HEK293 (cell line): ENCODE measurements around the gene B4GALNT4.

Source experiments
- CTCF ChIA-PET: fragments of 350-600 bp; formaldehyde crosslinking; extraction: SDS; loops from one replicate; lab custom pipeline; 2021; ENCODE audit warnings: antibody characterized with exemption; lab: Yijun Ruan, JAX
- POLR2A ChIA-PET: fragments of 300-600 bp; formaldehyde crosslinking; extraction: SDS; loops from one replicate; lab custom pipeline; 2020; ENCODE audit warnings: antibody characterized with exemption, inconsistent platforms; lab: Yijun Ruan, JAX
- H3K27ac ChIP-seq: fragments of 200-500 bp; sonication (Bioruptor generic); 2 replicates; pipeline ENCODE4 v1.5.1; 2014; ENCODE audit warnings: low read depth, low read length, control low read depth, inconsistent platforms; ENCODE audit errors: extremely low read depth
- H3K36me3 ChIP-seq, 2 experiments: fragments of 200-500 bp in 1 of 2; sonication (Bioruptor generic) in 1 of 2; 1 replicate in 1 of 2; 2 replicates in 1 of 2; pipeline ENCODE4 v1.5.1; 2014 to 2017; ENCODE audit warnings: inconsistent platforms in 2 of 2, low read length in 2 of 2; ENCODE audit not compliant: control insufficient read depth in 2 of 2, insufficient read depth in 1 of 2
- H3K4me1 ChIP-seq: fragments of 200-500 bp; sonication (Bioruptor generic); 2 replicates; pipeline ENCODE4 v1.5.1; 2014; ENCODE audit warnings: mild to moderate bottlenecking, low read length, inconsistent platforms; ENCODE audit not compliant: control insufficient read depth, insufficient read depth
- H3K4me3 ChIP-seq: 2 replicates; pipeline ENCODE4 v1.5.1; 2011; ENCODE audit warnings: low read depth, mild to moderate bottlenecking, control low read depth, low read length, moderate library complexity
- H3K9me3 ChIP-seq: fragments of 200-500 bp; sonication (Bioruptor generic); 2 replicates; pipeline ENCODE4 v1.5.1; 2014; ENCODE audit warnings: low read depth, low read length, inconsistent platforms; ENCODE audit not compliant: control insufficient read depth, insufficient read depth
- GLIS1 ChIP-seq: fragments of 450-650 bp; formaldehyde crosslinking; IDR thresholded peaks from 2 replicates; pipeline ENCODE4 v1.5.1; 2016; ENCODE audit warnings: missing biosample characterization, missing genetic modification characterization
- MEIS1 ChIP-seq: sonication (generic); formaldehyde crosslinking; IDR thresholded peaks from 2 replicates; pipeline ENCODE4 v1.8.1; 2022; ENCODE audit warnings: missing genetic modification reagents, mild to moderate bottlenecking, borderline replicate concordance
- PATZ1 ChIP-seq: fragments of 450-650 bp; formaldehyde crosslinking; IDR thresholded peaks from 2 replicates; pipeline ENCODE4 v1.5.1; 2016; ENCODE audit warnings: missing biosample characterization, missing genetic modification characterization
- PRDM6 ChIP-seq: fragments of 450-650 bp; formaldehyde crosslinking; IDR thresholded peaks from 2 replicates; pipeline ENCODE4 v1.5.1; 2017; ENCODE audit warnings: missing biosample characterization, missing genetic modification characterization
- RBAK ChIP-seq: fragments of 450-650 bp; formaldehyde crosslinking; IDR thresholded peaks from 2 replicates; pipeline ENCODE4 v1.5.1; 2016; ENCODE audit warnings: missing biosample characterization, missing genetic modification characterization
- SP7 ChIP-seq: fragments of 450-650 bp; formaldehyde crosslinking; IDR thresholded peaks from 2 replicates; pipeline ENCODE4 v1.5.1; 2016; ENCODE audit warnings: missing biosample characterization, missing genetic modification characterization
- ZBTB11 ChIP-seq: fragments of 450-650 bp; formaldehyde crosslinking; conservative IDR thresholded peaks from 2 replicates; pipeline ENCODE4 v1.5.1; 2016; ENCODE audit warnings: low read depth, missing biosample characterization, missing genetic modification characterization
- ZBTB8A ChIP-seq: fragments of 450-650 bp; formaldehyde crosslinking; IDR thresholded peaks from 2 replicates; pipeline ENCODE4 v1.5.1; 2016; ENCODE audit warnings: missing biosample characterization, missing genetic modification characterization
- ZIC2 ChIP-seq: fragments of 450-650 bp; formaldehyde crosslinking; IDR thresholded peaks from 2 replicates; pipeline ENCODE4 v1.5.1; 2016; ENCODE audit warnings: missing biosample characterization, missing genetic modification characterization
- ZNF10 ChIP-seq: fragments of 450-650 bp; formaldehyde crosslinking; IDR thresholded peaks from 2 replicates; pipeline ENCODE4 v1.5.1; 2017; ENCODE audit warnings: missing biosample characterization, missing genetic modification characterization
- ZNF140 ChIP-seq: fragments of 450-650 bp; formaldehyde crosslinking; IDR thresholded peaks from 2 replicates; pipeline ENCODE4 v1.5.1; 2016; ENCODE audit warnings: missing biosample characterization, missing genetic modification characterization
- ZNF19 ChIP-seq: fragments of 450-650 bp; formaldehyde crosslinking; IDR thresholded peaks from 2 replicates; pipeline ENCODE4; 2016; ENCODE audit warnings: missing biosample characterization, missing genetic modification characterization, low read depth
- ZNF324 ChIP-seq: fragments of 450-650 bp; formaldehyde crosslinking; IDR thresholded peaks from 2 replicates; pipeline ENCODE4 v1.5.1; 2016; ENCODE audit warnings: missing biosample characterization, missing genetic modification characterization
- ZNF391 ChIP-seq: fragments of 450-650 bp; formaldehyde crosslinking; IDR thresholded peaks from 2 replicates; pipeline ENCODE4 v1.5.1; 2016; ENCODE audit warnings: low read depth, missing biosample characterization, missing genetic modification characterization, borderline replicate concordance
- ZNF555 ChIP-seq: fragments of 450-650 bp; formaldehyde crosslinking; conservative IDR thresholded peaks from 2 replicates; pipeline ENCODE4 v1.5.1; 2017; ENCODE audit warnings: missing biosample characterization, mild to moderate bottlenecking, missing genetic modification characterization, inconsistent platforms
- ZNF624 ChIP-seq: fragments of 450-650 bp; formaldehyde crosslinking; IDR thresholded peaks from 2 replicates; pipeline ENCODE4 v1.5.1; 2017; ENCODE audit warnings: missing biosample characterization, missing genetic modification characterization
- ZNF639 ChIP-seq: fragments of 450-650 bp; formaldehyde crosslinking; IDR thresholded peaks from 2 replicates; pipeline ENCODE4 v1.5.1; 2016; ENCODE audit warnings: missing biosample characterization, missing genetic modification characterization
- ZNF692 ChIP-seq: fragments of 450-650 bp; formaldehyde crosslinking; IDR thresholded peaks from 2 replicates; pipeline ENCODE4 v1.5.1; 2016; ENCODE audit warnings: missing biosample characterization, missing genetic modification characterization
- ZNF830 ChIP-seq: fragments of 450-650 bp; IDR thresholded peaks from 2 replicates; pipeline ENCODE4 v1.5.0; 2018; ENCODE audit warnings: missing biosample characterization, missing genetic modification characterization, low read depth, mild to moderate bottlenecking, moderate library complexity
- ZSCAN16 ChIP-seq: fragments of 450-650 bp; formaldehyde crosslinking; IDR thresholded peaks from 2 replicates; pipeline ENCODE4 v1.5.1; 2016; ENCODE audit warnings: missing biosample characterization, missing genetic modification characterization

The B4GALNT4 gene

GRCh38 chr11:363948-364761 lies 5.1 kb upstream of the B4GALNT4 start:
- ChIA-PET CTCF (interaction anchor here (0.5 to 1.8 kb wide), 7 partner anchors 59 to 159 kb away, joined by 3 to 6 read pairs (median 3); no protein-coding TSS in a partner anchor), POLR2A (interaction anchor here (0.6 to 0.7 kb wide), 2 partner anchors 41 to 84 kb away, joined by 3 to 4 read pairs; no protein-coding TSS in a partner anchor)
- H3K4me3 ChIP-seq, result no peak overlapping the region
- no peaks in the 10 kb centered on the region for H3K36me3 ChIP-seq
- TF ChIP-seq MEIS1 (CRISPR knock-in tag), result no peak
- TF ChIP-seq GLIS1 (tag by site-specific recombination), result no peak
- TF ChIP-seq ZNF19, result no peak
- TF ChIP-seq ZNF10, result no peak
- no peak for TF ChIP-seq PRDM6 (tag by site-specific recombination)
- TF ChIP-seq RBAK (tag by site-specific recombination), result no peak
- TF ChIP-seq ZNF555 (tag by site-specific recombination), result no peak
- no peak for TF ChIP-seq ZIC2 (tag by site-specific recombination)
- TF ChIP-seq ZNF140 (tag by site-specific recombination), result no peak
- TF ChIP-seq ZNF391 (tag by site-specific recombination), result no peak
- no peak for TF ChIP-seq SP7 (tag by site-specific recombination)
- TF ChIP-seq ZBTB8A (tag by site-specific recombination), result no peak
- TF ChIP-seq ZNF692, result no peak
- no peak for TF ChIP-seq ZNF624 (tag by site-specific recombination)
- TF ChIP-seq PATZ1 (tag by site-specific recombination), result no peak
- no peak for TF ChIP-seq ZNF639 (tag by site-specific recombination)
- TF ChIP-seq ZNF324, result no peak
- TF ChIP-seq ZNF830 (tag by site-specific recombination), result no peak
- no peak for TF ChIP-seq ZBTB11
- TF ChIP-seq ZSCAN16 (tag by site-specific recombination), result no peak
- no peaks in the 10 kb centered on the region for H3K4me1 ChIP-seq
- H3K9me3 ChIP-seq, result no peaks in the 10 kb centered on the region
- no peak overlapping the region for H3K27ac ChIP-seq
